GM18861 (cell line): Measurements from ENCODE around the gene SRPX2.
"Not testable (repeated sequence)": the region's sequence is repeated elsewhere in the genome, so short reads cannot be mapped to it uniquely, and the experiment has no call there.

Experiments
- ATAC-seq: cut with Tn5 transposase; IDR thresholded peaks from one replicate; pipeline ENCODE4 v1.9.1; 2021; ENCODE audit not compliant: unreplicated experiment

SRPX2 gene

GRCh38 chrX:100696699-100697351 lies 52.8 kb downstream of the SRPX2 start:
- no peak for ATAC-seq

GRCh38 chrX:100698551-100698950 lies 54.6 kb downstream of the SRPX2 start:
- ATAC-seq, result no peak

- ATAC-seq, result no peak
These were observed 56.8 kb downstream of the SRPX2 start for GRCh38 chrX:100700809-100701208.

GRCh38 chrX:100704581-100705203 lies 60.7 kb downstream of the SRPX2 start:
- ATAC-seq, result no peak

- ATAC-seq, result no peak
These were observed 66.8 kb downstream of the SRPX2 start for GRCh38 chrX:100710816-100711215.

GRCh38 chrX:100717363-100717762 lies 73.4 kb downstream of the SRPX2 start:
- ATAC-seq, result no peak

GRCh38 chrX:100719139-100719538 lies 75.1 kb downstream of the SRPX2 start:
- no peak for ATAC-seq

- ATAC-seq, result no peak
These were observed 76.3 kb downstream of the SRPX2 start for GRCh38 chrX:100720301-100720700.

GRCh38 chrX:100721328-100721727 lies 77.3 kb downstream of the SRPX2 start:
- no peak for ATAC-seq

- not testable (repeated sequence) for ATAC-seq
These were observed 80.0 kb downstream of the SRPX2 start for GRCh38 chrX:100724006-100724405.
